GM21786 (cell line): ENCODE results near the gene FMO1.
"Not testable (repeated sequence)": the region's sequence is repeated elsewhere in the genome, so short reads cannot be mapped to it uniquely, and the experiment has no call there.

Source experiments
- ATAC-seq: cut with Tn5 transposase; IDR thresholded peaks from one replicate; pipeline ENCODE4 v1.9.1; 2021; ENCODE audit not compliant: unreplicated experiment

Gene FMO1

GRCh38 chr1:171233183-171233582 is 15.1 kb upstream of the FMO1 start:
- ATAC-seq, result no peak

- not testable (repeated sequence) for ATAC-seq
Measured at GRCh38 chr1:171236231-171236630, 12.1 kb upstream of the FMO1 start.

DNA sequence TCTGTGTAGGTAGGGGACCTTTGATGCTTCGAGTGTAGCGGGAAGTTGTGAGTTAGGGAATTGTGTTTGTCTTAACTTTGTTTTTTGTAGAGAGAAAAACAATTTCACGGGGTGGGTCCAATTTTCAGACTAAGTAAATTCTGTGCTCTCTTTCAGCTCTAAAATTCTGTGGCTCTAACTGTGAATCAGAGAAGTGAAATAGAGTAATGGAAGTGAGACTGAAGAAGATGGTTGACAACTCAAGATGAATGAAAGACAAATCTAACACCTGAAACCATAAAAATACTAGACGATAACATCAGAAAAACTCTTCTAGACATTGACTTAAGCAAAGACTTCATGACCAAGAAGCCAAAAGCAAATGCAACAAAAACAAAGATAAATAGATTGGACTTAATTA is 4.4 kb upstream of the FMO1 start:
- ATAC-seq, result no peak

DNA sequence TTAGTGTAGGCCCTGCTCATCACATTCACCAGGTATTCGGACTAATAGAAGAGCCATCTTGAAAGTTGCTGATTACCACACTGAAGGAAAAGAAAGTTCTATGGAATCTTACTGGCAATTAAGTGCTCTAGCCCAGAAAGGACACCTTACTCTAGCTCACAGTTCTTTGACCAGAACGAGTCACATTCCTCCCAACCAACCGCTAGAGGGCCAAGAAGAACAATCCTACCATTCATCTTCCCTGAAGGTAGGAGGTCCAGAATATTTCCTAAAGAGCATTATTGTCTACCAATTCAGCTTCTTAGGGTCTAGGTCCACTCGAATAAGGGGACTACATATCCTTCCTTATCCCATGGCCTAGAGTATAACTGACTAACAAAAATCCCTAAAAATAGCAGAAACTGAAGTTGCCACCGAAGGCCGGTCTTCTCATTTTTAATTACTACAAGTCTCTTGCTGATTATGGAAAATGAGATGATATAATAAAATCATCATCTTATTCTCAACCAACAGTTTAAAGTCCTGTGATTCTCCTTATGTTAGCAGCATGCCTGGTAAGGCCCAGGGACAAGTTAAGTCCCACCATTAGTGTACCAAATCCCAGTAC is 2.7 kb upstream of the FMO1 start:
- ATAC-seq, result peak; percentile 88

DNA sequence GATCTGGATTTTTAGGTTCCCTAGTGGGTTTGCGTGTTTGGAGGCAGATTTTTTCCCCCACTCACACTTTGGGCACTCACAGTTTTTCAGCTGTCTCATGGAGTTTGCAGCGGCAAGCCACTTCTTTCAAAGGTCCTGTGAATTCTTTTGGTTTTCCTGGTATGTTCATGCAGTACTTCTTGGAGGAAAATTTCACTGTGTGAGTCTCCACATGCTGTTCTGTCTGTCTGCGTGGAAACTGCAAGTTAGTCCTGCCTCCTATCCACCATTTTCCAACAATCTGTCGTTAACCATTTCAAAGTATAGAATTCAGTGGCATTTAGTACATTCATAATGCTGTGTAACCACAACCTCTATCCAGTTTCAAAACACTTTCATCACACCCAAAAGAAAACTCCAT is 793 bp upstream of the FMO1 start:
- no peak for ATAC-seq

DNA sequence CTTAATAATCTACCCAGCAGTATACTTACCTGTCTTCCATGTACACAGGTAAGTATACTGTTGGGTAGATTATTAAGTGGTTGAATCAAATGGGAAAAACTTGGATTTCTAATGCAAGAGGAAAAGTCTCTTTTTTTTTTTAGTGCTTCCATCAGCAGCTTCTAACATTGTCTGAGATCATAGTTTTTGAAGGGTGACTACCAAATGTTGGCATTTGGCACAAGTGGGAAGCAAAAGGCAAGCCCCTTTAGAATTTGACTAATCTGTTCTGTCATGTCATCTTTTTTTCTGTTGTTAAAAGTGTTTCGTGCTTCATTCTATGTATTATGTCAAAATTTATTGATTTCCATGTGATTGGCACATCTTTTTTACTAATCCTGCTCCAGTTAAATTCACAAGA is 547 bp downstream of the FMO1 start:
- ATAC-seq, result no peak

DNA sequence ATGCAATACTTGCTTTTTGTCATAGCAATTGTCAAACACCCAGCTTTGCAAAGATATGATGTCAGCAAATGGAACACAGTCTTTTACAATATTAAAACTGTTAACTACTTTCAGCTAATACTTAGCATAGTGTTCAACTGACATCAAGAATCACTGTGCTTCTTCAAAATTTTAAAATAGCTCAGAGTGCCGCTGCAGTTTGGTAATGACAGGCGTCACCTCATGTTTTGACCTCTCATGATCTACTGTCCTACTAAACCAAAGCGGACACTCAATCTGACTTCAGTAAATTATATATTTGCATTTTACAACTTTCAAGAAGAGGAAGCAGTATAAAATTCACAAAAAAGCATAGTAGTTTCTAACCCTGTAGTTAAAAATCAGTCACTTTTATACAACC is 2.0 kb downstream of the FMO1 start:
- no peak for ATAC-seq

DNA sequence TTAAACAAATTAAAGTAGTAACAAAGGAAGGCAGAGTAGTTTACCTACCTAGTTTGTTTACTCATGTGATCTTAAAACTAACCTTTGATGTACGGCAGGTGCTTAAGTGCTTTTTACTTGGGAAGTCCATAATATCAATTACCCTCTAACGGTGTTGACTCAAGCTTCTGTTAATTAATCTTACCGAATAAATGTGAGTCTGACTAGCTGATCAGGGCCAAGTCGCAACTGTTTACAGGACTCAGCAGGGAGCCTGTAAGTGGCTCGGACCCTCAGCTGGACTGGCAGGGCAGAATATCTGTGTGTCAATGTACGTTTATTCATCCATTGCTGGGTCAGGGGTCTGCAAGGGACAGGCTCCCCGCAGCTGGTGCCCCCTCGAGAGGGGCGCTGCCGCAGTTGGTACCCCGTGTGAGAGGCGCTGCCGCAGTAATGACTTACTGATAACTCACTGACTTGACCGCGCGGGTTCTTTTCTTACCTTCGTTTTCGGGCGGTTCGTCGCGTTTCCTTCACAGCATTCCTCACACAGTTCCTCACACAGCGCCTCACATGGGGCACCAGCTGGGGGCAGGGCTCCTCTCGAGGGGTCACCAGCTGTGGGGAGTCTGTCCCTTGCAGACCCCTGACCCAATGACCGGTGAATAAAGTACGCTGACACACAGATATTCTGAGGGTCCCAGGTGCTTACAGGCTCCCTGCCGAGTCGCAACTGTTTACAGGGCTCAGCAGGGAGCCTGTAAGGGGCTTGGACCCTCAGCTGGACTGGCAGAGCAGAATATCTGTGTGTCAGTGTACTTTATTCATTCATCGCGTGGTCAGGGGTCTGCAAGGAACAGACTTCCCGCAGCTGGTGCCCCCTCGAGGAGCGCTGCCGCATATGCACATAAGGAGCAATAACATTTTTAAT is 3.0 kb downstream of the FMO1 start:
- ATAC-seq, result peak; percentile 38

- ATAC-seq, result no peak
Measured at GRCh38 chr1:171251952-171252300, 3.6 kb downstream of the FMO1 start.

- peak; percentile 93 for ATAC-seq
Measured at GRCh38 chr1:171252482-171252881, 4.2 kb downstream of the FMO1 start.

- ATAC-seq, result no peak
Measured at GRCh38 chr1:171254859-171255258, 6.6 kb downstream of the FMO1 start.

GRCh38 chr1:171256940-171257606 is 8.8 kb downstream of the FMO1 start:
- no peak for ATAC-seq

GRCh38 chr1:171257607-171258076 is 9.3 kb downstream of the FMO1 start:
- ATAC-seq, result no peak

GRCh38 chr1:171258429-171258828 is 10.1 kb downstream of the FMO1 start:
- ATAC-seq, result no peak

DNA sequence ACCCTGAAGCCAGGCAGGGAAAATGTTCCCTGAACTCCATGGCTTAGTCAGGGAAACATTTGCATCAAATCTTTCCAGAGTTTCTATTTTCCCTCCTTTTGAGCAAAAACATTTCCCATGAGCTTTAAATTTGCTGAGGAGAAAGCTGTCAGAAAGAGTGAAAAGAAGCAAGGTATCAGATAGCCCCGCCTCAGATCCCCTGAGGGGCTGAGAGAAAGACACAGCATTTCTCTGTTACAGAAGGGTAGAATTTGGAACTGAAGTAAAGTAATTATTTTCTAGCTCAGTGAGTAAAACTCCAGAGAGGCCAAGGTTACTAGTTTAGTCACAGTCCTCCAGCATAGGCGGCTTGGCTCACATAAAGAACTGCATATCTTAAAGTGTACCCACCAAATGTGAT is 10.6 kb downstream of the FMO1 start:
- ATAC-seq, result no peak

DNA sequence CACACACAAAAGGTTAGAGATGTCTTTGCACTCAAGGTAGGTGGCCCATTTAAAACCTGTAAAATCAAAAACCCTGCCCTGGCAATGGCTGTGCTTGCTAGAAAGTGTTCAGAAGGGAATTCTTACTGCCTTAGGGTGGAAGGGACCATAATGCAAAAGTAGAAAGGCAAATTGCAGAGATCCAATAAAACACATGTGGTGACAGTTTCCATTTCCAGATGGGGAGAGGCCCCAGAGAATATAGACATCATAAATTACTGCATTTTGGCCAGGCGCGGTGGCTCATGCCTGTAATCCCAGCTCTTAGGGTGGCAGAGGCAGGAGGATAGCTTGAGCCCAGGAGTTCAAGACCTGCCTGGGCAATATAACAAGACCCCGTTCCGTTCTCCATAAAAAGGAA is 13.0 kb downstream of the FMO1 start:
- no peak for ATAC-seq

DNA sequence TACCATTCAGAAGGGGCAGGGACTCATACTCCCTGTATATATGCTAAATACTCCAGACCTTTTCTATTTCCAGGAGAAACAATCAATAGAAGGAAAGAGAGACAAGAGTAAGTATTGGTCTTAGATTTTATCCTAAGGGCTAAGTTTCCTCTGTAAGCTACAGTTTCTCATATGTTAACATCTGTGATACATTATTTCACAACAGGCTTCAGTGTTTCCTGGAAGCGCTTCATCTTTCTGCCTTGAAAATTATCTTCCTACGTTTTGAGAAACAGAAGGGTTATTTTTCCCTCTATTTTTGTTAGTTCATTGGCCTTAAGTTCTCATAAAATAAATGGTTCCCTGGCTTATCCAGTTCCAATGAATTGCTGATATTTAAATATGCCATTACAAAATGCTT is 15.6 kb downstream of the FMO1 start:
- ATAC-seq, result no peak

- no peak for ATAC-seq
Measured at GRCh38 chr1:171265686-171266085, 17.4 kb downstream of the FMO1 start.

DNA sequence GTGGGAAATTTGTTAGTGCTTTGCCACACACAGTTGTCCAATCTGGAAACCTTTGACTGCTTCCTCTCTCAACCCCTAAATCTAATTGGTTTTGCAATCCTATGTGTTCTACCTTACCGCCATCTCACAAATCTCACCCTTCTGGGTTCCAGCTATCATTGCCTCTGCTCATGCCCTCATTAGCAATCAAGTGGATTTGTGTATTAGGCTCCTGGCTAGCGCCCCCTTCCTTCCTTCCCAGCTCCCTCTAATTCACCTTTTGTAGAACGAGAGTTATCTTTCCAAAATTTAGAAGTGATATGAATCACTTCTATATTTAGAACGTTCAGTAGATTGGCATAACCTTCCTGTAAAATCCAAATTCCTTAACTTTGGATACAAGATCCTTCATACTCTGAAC is 18.6 kb downstream of the FMO1 start:
- no peak for ATAC-seq

- ATAC-seq, result no peak
Measured at GRCh38 chr1:171267391-171267790, 19.1 kb downstream of the FMO1 start.

GRCh38 chr1:171270806-171271205 is 22.5 kb downstream of the FMO1 start:
- ATAC-seq, result no peak

GRCh38 chr1:171277534-171277933 is 29.2 kb downstream of the FMO1 start:
- no peak for ATAC-seq
